Calu3 (cell line): Measurements from ENCODE around the gene SLC49A3. TPM values are rescaled to one million over a fixed set of nuclear protein-coding genes. Genes with fewer than 3 reads are reported as not detected.
"Not testable (repeated sequence)": the region's sequence is repeated elsewhere in the genome, so short reads cannot be mapped to it uniquely, and the experiment has no call there.

Source experiments
- BruUV-seq: library from RNA; stranded (reverse); fragments of 400-500 nt; replicated peaks from 2 replicates; lab custom pipeline; 2021; lab: Mats Ljungman, UMichigan
- CTCF ChIA-PET: fragments of 300-600 bp; sonication (Branson Sonifier 250); formaldehyde crosslinking; loops from one replicate; lab custom pipeline; 2022; ENCODE audit warnings: antibody characterized with exemption; lab: Charles Lee
- DNase-seq: peaks from one replicate; pipeline ENCODE4 v3.0.0; 2022
- H3K27ac Mint-ChIP-seq: one replicate; pipeline ENCODE4 v1.8.0; 2022; ENCODE audit warnings: mixed read lengths; ENCODE audit not compliant: unreplicated experiment
- H3K27me3 Mint-ChIP-seq: one replicate; pipeline ENCODE4 v1.8.0; 2022; ENCODE audit warnings: mixed read lengths; ENCODE audit not compliant: unreplicated experiment
- H3K36me3 Mint-ChIP-seq: one replicate; pipeline ENCODE4 v1.8.0; 2022; ENCODE audit warnings: mild to moderate bottlenecking, moderate library complexity, mixed read lengths; ENCODE audit not compliant: insufficient read depth, unreplicated experiment
- H3K4me1 Mint-ChIP-seq: one replicate; pipeline ENCODE4 v1.8.0; 2022; ENCODE audit warnings: mild to moderate bottlenecking, low read depth, mixed read lengths; ENCODE audit not compliant: unreplicated experiment
- H3K4me3 Mint-ChIP-seq: one replicate; pipeline ENCODE4 v1.8.0; 2022; ENCODE audit warnings: mild to moderate bottlenecking, low read depth, moderate library complexity, mixed read lengths; ENCODE audit not compliant: unreplicated experiment
- H3K9me3 Mint-ChIP-seq: one replicate; pipeline ENCODE4 v1.8.0; 2022; ENCODE audit warnings: low read depth, mixed read lengths; ENCODE audit not compliant: unreplicated experiment
- intact Hi-C: fragments of 100-400 bp; cut with micrococcal nuclease; formaldehyde crosslinking; loops from one replicate; pipeline ENCODE4 v1.10.0; 2022; ENCODE audit not compliant: unreplicated experiment
- total RNA-seq: library from RNA; stranded (reverse); gene quantifications from 2 replicates; pipeline ENCODE4 v1.2.3, GENCODE V29; 2022
- TF ChIP-seq, protein P1 (sequence below): fragments of 200-600 bp; IDR thresholded peaks from one replicate; pipeline ENCODE4 v1.8.0; 2022; ENCODE audit warnings: antibody characterized with exemption; ENCODE audit not compliant: unreplicated experiment

Gene SLC49A3
- total RNA-seq, 1 experiment from 2014 or later: 0.40 TPM

DNA sequence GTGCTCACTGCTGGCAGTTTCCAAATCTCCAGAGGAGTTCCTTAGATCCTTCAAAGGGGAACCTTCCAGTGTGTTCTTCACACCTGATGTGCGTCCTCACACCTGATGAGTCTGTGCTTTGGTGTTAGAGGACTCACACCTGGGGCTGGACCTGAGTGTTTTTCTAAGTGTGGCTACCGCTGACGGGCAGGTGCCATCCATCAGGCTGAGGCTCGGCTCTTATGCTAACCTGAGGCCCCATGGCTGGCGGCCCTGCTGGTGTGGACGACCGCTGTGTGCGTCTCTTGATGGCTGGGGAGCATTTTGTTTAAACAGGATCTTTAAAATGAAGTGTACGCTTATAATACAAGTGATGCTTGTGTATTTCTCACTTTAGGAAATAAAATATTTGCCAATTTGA, 45.1 kb upstream of the SLC49A3 start:
- Mint-ChIP-seq H3K27me3 (no peaks in the 10 kb centered on the region), H3K27ac (no peak overlapping the region), H3K4me1 (no peaks in the 10 kb centered on the region), H3K4me3 (no peak overlapping the region), H3K36me3 (peaks cover 13% of the 10 kb centered on the region), H3K9me3 (peaks cover 3% of the 10 kb centered on the region)
- DNase-seq: no peak
- CTCF ChIA-PET: no interaction called here
- no TSS peak for BruUV-seq
- TF ChIP-seq, protein P1, sequence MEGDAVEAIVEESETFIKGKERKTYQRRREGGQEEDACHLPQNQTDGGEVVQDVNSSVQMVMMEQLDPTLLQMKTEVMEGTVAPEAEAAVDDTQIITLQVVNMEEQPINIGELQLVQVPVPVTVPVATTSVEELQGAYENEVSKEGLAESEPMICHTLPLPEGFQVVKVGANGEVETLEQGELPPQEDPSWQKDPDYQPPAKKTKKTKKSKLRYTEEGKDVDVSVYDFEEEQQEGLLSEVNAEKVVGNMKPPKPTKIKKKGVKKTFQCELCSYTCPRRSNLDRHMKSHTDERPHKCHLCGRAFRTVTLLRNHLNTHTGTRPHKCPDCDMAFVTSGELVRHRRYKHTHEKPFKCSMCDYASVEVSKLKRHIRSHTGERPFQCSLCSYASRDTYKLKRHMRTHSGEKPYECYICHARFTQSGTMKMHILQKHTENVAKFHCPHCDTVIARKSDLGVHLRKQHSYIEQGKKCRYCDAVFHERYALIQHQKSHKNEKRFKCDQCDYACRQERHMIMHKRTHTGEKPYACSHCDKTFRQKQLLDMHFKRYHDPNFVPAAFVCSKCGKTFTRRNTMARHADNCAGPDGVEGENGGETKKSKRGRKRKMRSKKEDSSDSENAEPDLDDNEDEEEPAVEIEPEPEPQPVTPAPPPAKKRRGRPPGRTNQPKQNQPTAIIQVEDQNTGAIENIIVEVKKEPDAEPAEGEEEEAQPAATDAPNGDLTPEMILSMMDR: no peak
- intact Hi-C loops: no loop called here

DNA sequence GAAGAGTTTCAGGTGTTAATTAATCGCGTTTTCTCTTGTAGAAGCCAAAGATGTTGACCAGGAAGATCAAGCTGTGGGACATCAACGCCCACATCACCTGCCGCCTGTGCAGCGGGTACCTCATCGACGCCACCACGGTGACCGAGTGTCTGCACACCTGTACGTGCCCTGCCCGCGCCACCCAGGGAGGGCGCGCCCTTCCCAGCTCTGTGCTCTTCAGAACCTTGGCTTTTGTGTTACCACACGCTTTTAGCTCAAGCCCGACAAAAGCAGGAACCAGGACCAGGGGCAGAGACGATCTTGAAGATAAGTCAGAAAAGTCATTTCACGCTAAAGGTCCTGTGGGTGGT, 44.7 kb upstream of the SLC49A3 start:
- CTCF ChIA-PET: no interaction called here
- no peak for DNase-seq
- Mint-ChIP-seq H3K4me1 (no peaks in the 10 kb centered on the region), H3K27ac (no peak overlapping the region), H3K9me3 (peaks cover 3% of the 10 kb centered on the region), H3K27me3 (no peaks in the 10 kb centered on the region), H3K4me3 (no peak overlapping the region), H3K36me3 (peaks cover 13% of the 10 kb centered on the region)
- TF ChIP-seq, protein P1: no peak
- intact Hi-C loops: no loop called here
- no TSS peak for BruUV-seq

DNA sequence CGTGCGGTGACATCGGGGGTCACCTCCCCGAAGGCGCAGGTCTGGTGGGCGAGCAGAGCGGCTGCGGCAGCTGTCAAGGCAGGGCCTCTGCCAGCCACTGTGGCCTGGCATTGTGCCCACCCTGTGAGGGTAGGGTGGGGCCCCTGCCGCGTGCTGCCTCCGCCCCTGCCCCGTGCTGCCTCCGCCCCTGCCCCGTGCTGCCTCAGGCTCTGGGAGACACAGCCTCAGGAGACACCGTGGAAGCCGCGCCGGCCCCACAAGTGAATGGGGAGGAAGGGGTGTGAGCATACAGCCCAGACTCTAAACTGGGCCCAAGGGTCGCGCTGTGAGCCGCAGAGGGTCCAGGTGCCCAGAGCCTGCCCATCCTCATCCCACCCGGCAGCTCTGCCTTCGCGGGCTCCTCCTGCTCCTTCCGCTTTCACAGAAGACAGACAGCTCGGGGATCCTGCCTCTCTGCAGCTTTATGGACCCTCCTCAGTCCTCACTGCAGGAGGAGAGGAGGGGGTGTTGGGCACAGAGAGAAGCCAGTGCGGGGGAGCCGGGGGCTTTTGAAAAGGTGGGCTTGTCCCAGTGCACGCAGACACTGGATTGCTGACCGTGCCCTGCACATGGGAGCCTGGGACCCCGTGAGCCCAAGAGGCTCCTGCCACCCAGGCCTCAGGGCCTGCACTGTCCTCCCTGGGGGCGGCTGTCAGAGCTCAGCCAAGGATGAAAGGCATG, 44.1 kb upstream of the SLC49A3 start:
- BruUV-seq: no TSS peak
- H3K36me3 Mint-ChIP-seq: peaks cover 12% of the 10 kb centered on the region
- intact Hi-C loops: no loop called here

DNA sequence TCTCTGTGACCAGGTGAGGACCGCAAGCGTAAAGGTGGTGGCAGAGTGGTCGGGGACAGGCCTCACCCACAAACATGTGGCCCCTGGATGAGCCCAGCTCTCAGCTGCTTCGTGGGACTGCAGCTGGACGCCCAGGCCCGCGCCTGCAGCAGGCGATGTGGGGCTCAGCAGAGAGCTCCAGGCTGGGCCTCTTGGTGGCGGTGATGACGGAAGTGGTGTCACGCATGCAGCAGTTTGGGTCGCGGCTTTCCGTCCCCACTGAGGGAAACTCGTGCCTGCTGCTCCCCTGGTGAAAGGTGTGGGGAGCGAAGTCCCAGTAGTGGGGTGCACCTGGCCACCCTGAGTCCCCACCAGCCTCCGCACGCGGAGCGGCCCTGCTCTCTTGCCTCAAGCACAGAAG, 43.5 kb upstream of the SLC49A3 start:
- no TSS peak for BruUV-seq
- intact Hi-C loops: no loop called here
- Mint-ChIP-seq H3K27me3 (no peaks in the 10 kb centered on the region), H3K9me3 (peaks cover 3% of the 10 kb centered on the region), H3K4me1 (peaks cover 5% of the 10 kb centered on the region), H3K4me3 (no peak overlapping the region), H3K36me3 (peaks cover 6% of the 10 kb centered on the region), H3K27ac (no peak overlapping the region)
- CTCF ChIA-PET: no interaction called here
- no peak for DNase-seq
- TF ChIP-seq, protein P1: no peak

More for the DNA sequence above, 44.1 kb upstream of the SLC49A3 start:
- TF ChIP-seq, protein P1: no peak
- Mint-ChIP-seq H3K4me1 (no peaks in the 10 kb centered on the region), H3K4me3 (no peak overlapping the region), H3K9me3 (peaks cover 3% of the 10 kb centered on the region), H3K27ac (no peak overlapping the region), H3K27me3 (no peaks in the 10 kb centered on the region)
- CTCF ChIA-PET: no interaction called here
- DNase-seq: no peak

DNA sequence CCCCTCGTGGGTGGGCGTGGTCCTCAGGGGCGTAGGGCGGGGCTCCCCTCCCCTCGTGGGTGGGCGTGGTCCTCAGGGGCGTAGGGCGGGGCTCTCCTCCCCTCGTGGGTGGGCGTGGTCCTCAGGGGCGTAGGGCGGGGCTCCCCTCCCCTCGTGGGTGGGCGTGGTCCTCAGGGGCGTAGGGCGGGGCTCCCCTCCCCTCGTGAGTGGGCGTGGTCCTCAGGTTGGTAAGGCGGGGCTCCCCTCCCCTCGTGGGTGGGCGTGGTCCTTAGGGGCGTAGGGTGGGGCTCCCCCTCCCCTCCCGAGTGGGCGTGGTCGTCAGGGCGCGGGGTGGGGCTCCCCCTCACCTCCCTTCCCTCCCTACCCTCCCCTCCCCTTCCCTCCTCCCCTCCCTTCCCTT, 43.0 kb upstream of the SLC49A3 start:
- H3K9me3 Mint-ChIP-seq, H3K27me3 Mint-ChIP-seq, BruUV-seq, H3K4me3 Mint-ChIP-seq, H3K36me3 Mint-ChIP-seq, H3K27ac Mint-ChIP-seq, intact Hi-C loops, CTCF ChIA-PET, DNase-seq: not testable (repeated sequence)
- peaks cover 10% of the 10 kb centered on the region for H3K4me1 Mint-ChIP-seq

DNA sequence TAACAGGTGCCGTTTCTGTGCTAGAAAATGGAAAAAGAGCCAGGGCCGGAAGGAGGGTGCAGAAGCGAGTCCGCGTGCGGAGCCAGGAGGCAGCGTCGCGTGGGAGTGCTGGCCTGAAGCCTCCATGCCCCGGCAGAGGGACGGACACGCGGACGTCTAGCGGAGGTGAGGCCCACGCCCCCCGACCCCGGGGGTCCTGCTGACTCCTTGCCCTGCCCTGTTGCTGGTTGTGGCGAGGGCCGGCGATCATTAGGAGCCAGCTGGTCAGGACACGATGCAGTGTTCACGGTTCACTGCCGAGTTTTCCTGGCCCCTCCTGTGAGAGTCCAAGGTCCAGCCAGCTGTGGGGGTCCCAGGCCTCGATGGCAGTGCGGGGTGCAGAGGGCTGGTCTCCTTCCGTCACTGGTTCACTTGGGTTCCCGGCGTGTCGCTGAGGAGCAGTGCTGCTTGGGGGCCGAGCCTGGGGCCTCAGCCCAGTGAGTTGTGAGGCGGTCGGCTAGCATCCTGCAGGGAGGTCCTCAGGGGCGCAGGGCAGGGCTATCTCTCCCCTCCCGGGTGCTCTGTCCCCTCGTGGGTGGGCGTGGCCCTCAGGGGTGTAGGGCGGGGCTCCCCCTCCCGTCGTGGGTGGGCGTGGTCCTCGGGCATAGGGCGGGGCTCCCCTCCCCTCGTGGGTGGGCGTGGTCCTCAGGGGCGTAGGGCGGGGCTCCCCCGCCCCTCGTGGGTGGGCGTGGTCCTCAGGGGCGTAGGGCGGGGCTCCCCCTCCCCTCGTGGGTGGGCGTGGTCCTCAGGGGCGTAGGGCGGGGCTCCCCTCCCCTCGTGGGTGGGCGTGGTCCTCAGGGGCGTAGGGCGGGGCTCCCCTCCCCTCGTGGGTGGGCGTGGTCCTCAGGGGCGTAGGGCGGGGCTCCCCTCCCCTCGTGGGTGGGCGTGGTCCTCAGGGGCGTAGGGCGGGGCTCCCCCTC, 42.3 kb upstream of the SLC49A3 start:
- CTCF ChIA-PET, H3K27ac Mint-ChIP-seq, intact Hi-C loops, H3K36me3 Mint-ChIP-seq, H3K4me3 Mint-ChIP-seq, DNase-seq, H3K9me3 Mint-ChIP-seq, BruUV-seq, H3K27me3 Mint-ChIP-seq: not testable (repeated sequence)
- H3K4me1 Mint-ChIP-seq: peaks cover 15% of the 10 kb centered on the region
